GM12878 (cell line): ENCODE data around the gene SHC4. TPM values are rescaled to one million over a fixed set of nuclear protein-coding genes. Genes with fewer than 3 reads are reported as not detected.

Source experiments
- ATAC-seq: fragments of 200-7000 bp; cut with Tn5 transposase; 3 replicates; pipeline ENCODE4 v1.9.1; 2020; ENCODE audit warnings: mild to moderate bottlenecking, moderate library complexity
- BruUV-seq: library from RNA; stranded (reverse); fragments of 400-500 nt; replicated peaks from 2 replicates; lab custom pipeline; 2021; lab: Mats Ljungman, UMichigan
- CTCF ChIA-PET: fragments of 300-600 bp; sonication (Branson Sonifier 250); formaldehyde crosslinking; extraction: SDS; loops from one replicate; lab custom pipeline; 2021; ENCODE audit warnings: inconsistent platforms; lab: Yijun Ruan, JAX
- POLR2A ChIA-PET: fragments of 350-600 bp; formaldehyde crosslinking; extraction: SDS; loops from one replicate; lab custom pipeline; 2021; ENCODE audit warnings: inconsistent platforms; lab: Charles Lee
- RAD21 ChIA-PET: fragments of 300-600 bp; sonication (Branson Sonifier 250); formaldehyde crosslinking; loops from one replicate; lab custom pipeline; 2023; ENCODE audit warnings: antibody characterized with exemption; ENCODE audit not compliant: unreplicated experiment; lab: Charles Lee
- SMC1A ChIA-PET: fragments of 300-600 bp; sonication (Branson Sonifier 250); formaldehyde crosslinking; loops from one replicate; lab custom pipeline; 2023; ENCODE audit not compliant: unreplicated experiment, uncharacterized antibody; lab: Charles Lee
- DNase-seq: peaks from one replicate; pipeline ENCODE4 v3.0.0-alpha.2; 2011; ENCODE audit warnings: low read depth, low spot score
- FAIRE-seq: peaks from 3 replicates; lab custom pipeline; 2011; peaks lifted over from hg19 to GRCh38; lab: Jason Lieb, UNC
- H2AFZ ChIP-seq: 2 replicates; pipeline ENCODE4 v1.6.0; 2011; ENCODE audit warnings: low read depth, low read length, control low read depth; ENCODE audit not compliant: control insufficient read depth
- H3K27ac ChIP-seq: 2 replicates; pipeline ENCODE4 v1.5.1; 2011; ENCODE audit warnings: control low read depth; ENCODE audit not compliant: control insufficient read depth, insufficient read depth
- H3K27me3 ChIP-seq, 2 experiments: replicated peaks in 1 of 2; 2 replicates each; pipeline versions ENCODE4 v1.6.0 to v1.6.1; 2011; ENCODE audit warnings: low read length in 1 of 2; ENCODE audit not compliant: control insufficient read depth in 2 of 2, insufficient read depth in 2 of 2
- H3K36me3 ChIP-seq, 2 experiments: 2 replicates each; pipeline ENCODE4 v1.5.1; 2011; ENCODE audit warnings: low read length in 1 of 2; ENCODE audit not compliant: control insufficient read depth in 2 of 2, insufficient read depth in 2 of 2
- H3K4me1 ChIP-seq: 2 replicates; pipeline ENCODE4 v1.6.1; 2011; ENCODE audit warnings: mild to moderate bottlenecking, low read length, moderate library complexity, mixed read lengths; ENCODE audit not compliant: control insufficient read depth, insufficient read depth
- H3K4me2 ChIP-seq: 2 replicates; pipeline ENCODE4 v1.6.0; 2011; ENCODE audit warnings: control low read depth; ENCODE audit not compliant: control insufficient read depth, insufficient read depth
- H3K4me3 ChIP-seq: fragments of 200-600 bp; sonication (generic); 2 replicates; pipeline ENCODE4 v1.5.1; 2016
- H3K79me2 ChIP-seq: 2 replicates; pipeline ENCODE4 v1.6.0; 2011; ENCODE audit warnings: low read length; ENCODE audit not compliant: control insufficient read depth, insufficient read depth
- H3K9ac ChIP-seq: 2 replicates; pipeline ENCODE4 v1.8.0; 2011; ENCODE audit warnings: low read length, control low read depth, mixed read lengths; ENCODE audit not compliant: control insufficient read depth, insufficient read depth
- H3K9me3 ChIP-seq: replicated peaks from 3 replicates; pipeline ENCODE4 v1.5.1; 2011; ENCODE audit warnings: mild to moderate bottlenecking, low read length; ENCODE audit not compliant: control insufficient read depth, insufficient read depth
- H4K20me1 ChIP-seq: 2 replicates; pipeline ENCODE4 v1.6.0; 2011; ENCODE audit not compliant: control insufficient read depth, insufficient read depth
- BACH1 ChIP-seq: fragments of 450-650 bp; IDR thresholded peaks from 2 replicates; pipeline ENCODE4 v1.6.1; 2017; ENCODE audit warnings: mild to moderate bottlenecking, borderline replicate concordance
- BHLHE40 ChIP-seq, 2 experiments: fragments of 450-650 bp in 1 of 2; IDR thresholded peaks; 2 replicates each; pipeline ENCODE4 v1.6.1; 2011 to 2017; ENCODE audit warnings: low read depth in 2 of 2, borderline replicate concordance in 1 of 2, improper control_type of control experiment in 1 of 2, low read length in 1 of 2, mild to moderate bottlenecking in 1 of 2
- CBFB ChIP-seq: IDR thresholded peaks from 2 replicates; pipeline ENCODE4 v1.6.1; 2016; ENCODE audit warnings: antibody characterized with exemption, low read depth
- EP300 ChIP-seq, 2 experiments: fragments of 150-350 bp in 1 of 2; IDR thresholded peaks; 2 replicates each; pipeline ENCODE4 v1.6.1; 2011 to 2012; ENCODE audit warnings: low read depth in 2 of 2, low read length in 2 of 2, borderline replicate concordance in 1 of 2, improper control_type of control experiment in 1 of 2, inconsistent platforms in 1 of 2; ENCODE audit not compliant: control insufficient read depth in 1 of 2
- KLF5 ChIP-seq: fragments of 450-650 bp; IDR thresholded peaks from 2 replicates; pipeline ENCODE4 v1.6.1; 2014; ENCODE audit warnings: mild to moderate bottlenecking; ENCODE audit not compliant: partially characterized antibody
- MEF2B ChIP-seq: fragments of 450-650 bp; IDR thresholded peaks from 2 replicates; pipeline ENCODE4 v1.6.1; 2018; ENCODE audit warnings: mild to moderate bottlenecking, moderate library complexity; ENCODE audit not compliant: partially characterized antibody, poor library complexity, severe bottlenecking
- MTA3 ChIP-seq: IDR thresholded peaks from 2 replicates; pipeline ENCODE4 v1.6.1; 2012; ENCODE audit warnings: low read length, inconsistent platforms, borderline replicate concordance
- NFIC ChIP-seq: IDR thresholded peaks from 2 replicates; pipeline ENCODE4 v1.6.1; 2012; ENCODE audit warnings: low read depth, mild to moderate bottlenecking, inconsistent platforms, low read length, moderate library complexity
- PAX5 ChIP-seq: IDR thresholded peaks from 2 replicates; pipeline ENCODE4 v1.6.1; 2011; ENCODE audit warnings: low read depth, low read length, borderline replicate concordance
- POLR2AphosphoS2 ChIP-seq: IDR thresholded peaks from 2 replicates; pipeline ENCODE4 v1.6.1; 2011; ENCODE audit warnings: low read depth, mild to moderate bottlenecking, low read length, improper control_type of control experiment, moderate library complexity
- SMARCA5 ChIP-seq: fragments of 450-650 bp; IDR thresholded peaks from 2 replicates; pipeline ENCODE4 v1.6.1; 2017; ENCODE audit warnings: mild to moderate bottlenecking
- SPI1 ChIP-seq: IDR thresholded peaks from 2 replicates; pipeline ENCODE4 v1.6.1; 2011; ENCODE audit warnings: low read depth, mild to moderate bottlenecking, low read length, moderate library complexity, borderline replicate concordance; ENCODE audit not compliant: insufficient read depth
- WRNIP1 ChIP-seq: IDR thresholded peaks from 2 replicates; pipeline ENCODE4 v1.6.1; 2011; ENCODE audit warnings: low read depth, low read length, improper control_type of control experiment, borderline replicate concordance
- ZNF274 ChIP-seq: IDR thresholded peaks from one replicate; pipeline ENCODE4 v1.8.0; 2011; ENCODE audit not compliant: insufficient read length, insufficient read depth
- ZNF384 ChIP-seq: IDR thresholded peaks from 2 replicates; pipeline ENCODE4 v1.6.1; 2012; ENCODE audit warnings: low read depth, mild to moderate bottlenecking, low read length, improper control_type of control experiment, borderline replicate concordance
- ZSCAN29 ChIP-seq: fragments of 450-650 bp; IDR thresholded peaks from 2 replicates; pipeline ENCODE4 v1.6.1; 2017; ENCODE audit warnings: mild to moderate bottlenecking, moderate library complexity
- WGBS: methylation state at CpG from one replicate; pipeline ENCODE4 v1.1.6; 2016; ENCODE audit warnings: low lambda C conversion rate; ENCODE audit not compliant: insufficient replicate concordance, insufficient coverage; ENCODE audit errors: missing lambda C conversion rate; 5-methylcytosine and 5-hydroxymethylcytosine counted together
- in situ Hi-C: fragments of 300-500 bp; cut with MboI; formaldehyde crosslinking; loops from 9 replicates; pipeline ENCODE4 v1.14.3; 2018; ENCODE audit warnings: mixed read lengths
- intact Hi-C: fragments of 100-400 bp; cut with micrococcal nuclease; formaldehyde crosslinking; loops from one replicate; pipeline ENCODE4 v1.14.2; 2022; ENCODE audit not compliant: unreplicated experiment
- polyA plus RNA-seq, 11 experiments: library from polyadenylated mRNA; depleted of rRNA in 4 of 11; unstranded in 6 of 11; stranded (reverse) in 5 of 11; fragments of >200 nt; fragmentation: Nextera tagmentation in 4 of 11; fragmentation: Illumina TruSeq in 1 of 11; extraction: Ambion mirVana in 4 of 11; extraction: Trizol in 1 of 11; gene quantifications; 1 replicate in 1 of 11; 2 replicates in 10 of 11; pipeline versions ENCODE4 v1.2.1 to v1.2.3, GENCODE V29; 2011 to 2016; ENCODE audit warnings: inconsistent platforms in 2 of 11, missing spikeins in 2 of 11, low read depth in 1 of 11
- total RNA-seq, 4 experiments: library from RNA; depleted of rRNA in 3 of 4; stranded (reverse); fragments of >200 nt in 3 of 4; fragmentation: Illumina TruSeq in 1 of 4; extraction: Trizol in 1 of 4; gene quantifications; 2 replicates each; pipeline versions ENCODE4 v1.2.1 to v1.2.3, GENCODE V29; 2013 to 2021
- TF ChIP-seq, protein P1 (sequence below): IDR thresholded peaks from 2 replicates; pipeline ENCODE4 v1.6.1; 2011; ENCODE audit warnings: mild to moderate bottlenecking, low read depth, low read length, moderate library complexity; ENCODE audit not compliant: insufficient replicate concordance
- TF ChIP-seq, protein P2 (sequence below): IDR thresholded peaks from 2 replicates; pipeline ENCODE4 v1.6.1; 2011; ENCODE audit warnings: borderline replicate concordance, low read depth, mild to moderate bottlenecking, moderate library complexity, low read length; ENCODE audit not compliant: insufficient read depth, poor library complexity, severe bottlenecking
- TF ChIP-seq, protein P3 (sequence below): IDR thresholded peaks from 2 replicates; pipeline ENCODE4 v1.6.1; 2012; ENCODE audit warnings: low read length, inconsistent platforms

Gene SHC4
- total and polyA plus RNA-seq, 10 of the 15 experiments (the other 5 are each of a cell fraction or from before 2014, with no cell fraction given): 0.04 to 0.87 (median 0.14) TPM

GRCh38 chr15:48940508-48940907, 23.2 kb downstream of the SHC4 start:
- Histone ChIP-seq H3K36me3 (no peaks in the 10 kb centered on the region), H2AFZ (no peak overlapping the region; the same call in 1 of the 2 replicates), H3K79me2 (no peaks in the 10 kb centered on the region), H3K27me3 (no peaks in the 10 kb centered on the region), H3K4me2 (0 out of 2 replicates have a peak overlapping the region, but pooled peaks have one; percentile 19), H4K20me1 (no peaks in the 10 kb centered on the region), H3K27ac (no peak overlapping the region), H3K4me1 (peaks cover 3% of the 10 kb centered on the region; the same call in 1 of the 2 replicates), H3K9ac (no peak overlapping the region), H3K9me3 (no peaks in the 10 kb centered on the region), H3K4me3 (no peak overlapping the region)
- POLR2A ChIA-PET: interaction anchor here (1.2 kb wide), 1 partner anchor 35 kb away, joined by 5 read pairs; no protein-coding TSS in a partner anchor
- intact Hi-C loops: loop anchor here (2.0 kb wide), 1 partner anchor 62 kb away; the partner anchor contains the start of gene EID1
- FAIRE-seq (peak; percentile 69), DNase-seq (peak; percentile 81), ATAC-seq (peak; percentile 95)
- in situ Hi-C loops: no loop called here
- CTCF ChIA-PET: interaction anchor here (0.6 to 2.6 kb wide), 11 partner anchors 14 to 583 kb away, joined by 3 to 11 read pairs (median 5); partner anchors contain the start of genes EID1 and SHC4
- no TSS peak for BruUV-seq
- WGBS: 2% methylated on average over 6 of the region's 6 CpGs
- SMC1A ChIA-PET: interaction anchor here (0.6 to 2.9 kb wide), 13 partner anchors 11 to 289 kb away, joined by 3 to 40 read pairs (median 4); partner anchors contain the start of genes EID1 and SHC4
- RAD21 ChIA-PET: interaction anchor here (0.8 to 3.4 kb wide), 7 partner anchors 16 to 79 kb away, joined by 3 to 25 read pairs (median 4); partner anchors contain the start of gene SHC4
- TF ChIP-seq POLR2AphosphoS2 (no peak), WRNIP1 (0 out of 2 replicates have a peak, but pooled peaks have one; percentile 69), SMARCA5 (no peak), EP300 (IDR thresholded peaks at IDR 0.05; ENCODE audit: borderline replicate concordance in 1 of 2, control insufficient read depth in 1 of 2, low read depth in 2 of 2, low read length in 2 of 2) (peak; percentile 95 to 98), BACH1 (peak; percentile 92), ZNF274 (no peak), MTA3 (no peak; the same call in 1 of the 2 replicates), ZNF384 (no peak), PAX5 (peak; percentile 75), KLF5 (peak; percentile 88), NFIC (peak; percentile 77; the same call in 1 of the 2 replicates), CBFB (peak; percentile 84), SPI1 (no peak), MEF2B (peak; percentile 32), BHLHE40 (IDR thresholded peaks at IDR 0.05; ENCODE audit: borderline replicate concordance in 1 of 2, low read depth in 2 of 2, low read length in 1 of 2) (peak; percentile 76 to 90), ZSCAN29 (no peak)
- TF ChIP-seq, protein P1, sequence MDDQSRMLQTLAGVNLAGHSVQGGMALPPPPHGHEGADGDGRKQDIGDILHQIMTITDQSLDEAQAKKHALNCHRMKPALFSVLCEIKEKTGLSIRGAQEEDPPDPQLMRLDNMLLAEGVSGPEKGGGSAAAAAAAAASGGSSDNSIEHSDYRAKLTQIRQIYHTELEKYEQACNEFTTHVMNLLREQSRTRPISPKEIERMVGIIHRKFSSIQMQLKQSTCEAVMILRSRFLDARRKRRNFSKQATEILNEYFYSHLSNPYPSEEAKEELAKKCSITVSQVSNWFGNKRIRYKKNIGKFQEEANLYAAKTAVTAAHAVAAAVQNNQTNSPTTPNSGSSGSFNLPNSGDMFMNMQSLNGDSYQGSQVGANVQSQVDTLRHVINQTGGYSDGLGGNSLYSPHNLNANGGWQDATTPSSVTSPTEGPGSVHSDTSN: no peak
- TF ChIP-seq, protein P2, sequence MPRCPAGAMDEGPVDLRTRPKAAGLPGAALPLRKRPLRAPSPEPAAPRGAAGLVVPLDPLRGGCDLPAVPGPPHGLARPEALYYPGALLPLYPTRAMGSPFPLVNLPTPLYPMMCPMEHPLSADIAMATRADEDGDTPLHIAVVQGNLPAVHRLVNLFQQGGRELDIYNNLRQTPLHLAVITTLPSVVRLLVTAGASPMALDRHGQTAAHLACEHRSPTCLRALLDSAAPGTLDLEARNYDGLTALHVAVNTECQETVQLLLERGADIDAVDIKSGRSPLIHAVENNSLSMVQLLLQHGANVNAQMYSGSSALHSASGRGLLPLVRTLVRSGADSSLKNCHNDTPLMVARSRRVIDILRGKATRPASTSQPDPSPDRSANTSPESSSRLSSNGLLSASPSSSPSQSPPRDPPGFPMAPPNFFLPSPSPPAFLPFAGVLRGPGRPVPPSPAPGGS: peak; percentile 51
- TF ChIP-seq, protein P3, sequence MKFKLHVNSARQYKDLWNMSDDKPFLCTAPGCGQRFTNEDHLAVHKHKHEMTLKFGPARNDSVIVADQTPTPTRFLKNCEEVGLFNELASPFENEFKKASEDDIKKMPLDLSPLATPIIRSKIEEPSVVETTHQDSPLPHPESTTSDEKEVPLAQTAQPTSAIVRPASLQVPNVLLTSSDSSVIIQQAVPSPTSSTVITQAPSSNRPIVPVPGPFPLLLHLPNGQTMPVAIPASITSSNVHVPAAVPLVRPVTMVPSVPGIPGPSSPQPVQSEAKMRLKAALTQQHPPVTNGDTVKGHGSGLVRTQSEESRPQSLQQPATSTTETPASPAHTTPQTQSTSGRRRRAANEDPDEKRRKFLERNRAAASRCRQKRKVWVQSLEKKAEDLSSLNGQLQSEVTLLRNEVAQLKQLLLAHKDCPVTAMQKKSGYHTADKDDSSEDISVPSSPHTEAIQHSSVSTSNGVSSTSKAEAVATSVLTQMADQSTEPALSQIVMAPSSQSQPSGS: peak; percentile 94
